ENCODE data around the gene TMEM134.
A peak's percentile ranks its signal among the peaks of the same experiment; 100 is the strongest.

TMEM134 gene

DNA sequence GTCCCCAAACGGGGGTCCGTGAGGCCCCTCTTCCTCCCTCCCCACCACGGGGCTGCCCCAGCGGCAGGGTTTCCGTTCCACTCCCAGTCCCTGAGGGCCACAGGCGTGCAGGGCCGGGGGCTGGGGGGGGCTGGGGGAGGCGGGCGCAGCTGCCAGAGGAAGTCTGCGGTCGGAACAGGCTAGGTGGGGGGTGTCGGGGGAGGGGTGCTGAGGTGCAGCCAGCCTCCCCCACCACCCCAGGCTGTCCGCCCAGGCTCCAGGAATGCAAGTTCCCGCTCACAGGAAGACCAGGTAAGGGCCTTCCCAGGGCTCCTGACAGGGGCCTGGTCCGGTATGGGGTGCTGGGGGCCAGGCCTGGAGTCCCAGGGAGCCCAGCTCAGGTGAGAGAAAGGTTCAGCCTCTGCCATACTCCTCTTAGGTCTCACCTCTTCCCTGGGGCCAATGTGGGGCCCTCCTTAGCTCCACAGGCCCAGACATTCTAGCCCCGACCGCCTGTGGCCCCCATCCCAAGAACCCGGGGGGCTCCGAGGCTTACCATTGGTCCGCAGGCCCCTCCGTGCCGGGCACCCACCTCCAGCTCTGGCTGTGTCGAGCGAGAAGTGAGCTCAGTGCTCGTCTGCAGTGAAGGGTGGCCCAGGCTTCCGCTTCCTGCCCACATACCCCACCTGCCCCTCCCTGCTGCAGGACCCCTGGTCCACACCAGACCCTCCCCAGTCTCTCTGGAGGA, 31.8 kb downstream of the TMEM134 start, which contains the start of gene PTPRCAP:
Gene PTPRCAP (minus strand): TSS at position 601 of the 727 bp plus-strand sequence. CDS start 63 bp downstream, at position 538.
- no peaks in the 10 kb centered on the region for H3K27me3 ChIP-seq (replicated peaks; ENCODE audit: control insufficient read depth, insufficient read depth, low read length, poor library complexity, severe bottlenecking)
- peaks cover 18% of the 10 kb centered on the region for H3K36me3 ChIP-seq (ENCODE audit: control insufficient read depth, insufficient read depth, low read length)
- peak within 1 kb of the TSS; percentile 93 for H3K27ac ChIP-seq (ENCODE audit: insufficient read depth, low read length, poor library complexity, severe bottlenecking)
- peak; percentile 68 to 71 (median 68) for DNase-seq
- peaks cover 77% of the 10 kb centered on the region for H3K4me1 ChIP-seq (ENCODE audit: control insufficient read depth, insufficient read depth, low read length, poor library complexity, severe bottlenecking)
- H3K4me3 ChIP-seq (ENCODE audit: insufficient read depth, low read depth, low read length, poor library complexity, severe bottlenecking) = peak within 1 kb of the TSS; percentile 94
- no peaks in the 10 kb centered on the region for H3K9me3 ChIP-seq (ENCODE audit: control insufficient read depth, low read length)

DNA sequence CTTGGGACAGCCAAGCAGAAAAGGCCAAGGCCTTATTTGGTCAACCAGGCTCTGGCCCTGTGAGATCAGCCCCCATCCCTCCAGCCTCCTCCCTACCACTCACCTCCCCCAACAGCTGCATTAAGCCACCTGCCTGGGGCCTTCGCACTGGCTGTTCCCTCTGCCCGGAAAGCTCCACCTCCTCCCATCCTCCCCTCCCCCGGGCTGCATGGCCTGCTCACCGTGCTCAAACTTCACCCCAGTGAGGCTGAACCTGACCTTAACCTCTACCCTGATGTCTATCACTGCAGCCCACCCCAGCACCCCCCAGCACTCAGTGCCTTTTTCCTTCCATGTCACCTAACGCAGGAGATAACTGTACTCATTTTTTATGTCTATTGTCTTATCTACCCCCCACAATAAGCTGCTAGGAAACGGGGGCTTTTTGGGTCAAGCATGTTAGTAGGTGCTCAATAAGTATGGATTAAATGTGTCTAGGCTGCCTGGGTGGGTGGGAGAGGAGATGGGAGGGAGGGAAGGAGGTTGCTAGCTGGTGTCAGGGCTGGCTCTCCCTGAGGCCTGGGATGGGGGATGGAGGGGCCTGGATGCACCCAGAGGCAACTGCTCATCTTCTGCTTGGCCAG, 32.5 kb downstream of the TMEM134 start:
- DNase-seq = peak in 1 of 3 donors; percentile 48
- H3K4me3 ChIP-seq (ENCODE audit: insufficient read depth, low read depth, low read length, poor library complexity, severe bottlenecking) = peak overlapping the region; percentile 94
- peaks cover 18% of the 10 kb centered on the region for H3K36me3 ChIP-seq (ENCODE audit: control insufficient read depth, insufficient read depth, low read length)
- no peaks in the 10 kb centered on the region for H3K9me3 ChIP-seq (ENCODE audit: control insufficient read depth, low read length)
- peaks cover 72% of the 10 kb centered on the region for H3K4me1 ChIP-seq (ENCODE audit: control insufficient read depth, insufficient read depth, low read length, poor library complexity, severe bottlenecking)
- peak overlapping the region; percentile 93 for H3K27ac ChIP-seq (ENCODE audit: insufficient read depth, low read length, poor library complexity, severe bottlenecking)
- no peaks in the 10 kb centered on the region for H3K27me3 ChIP-seq (replicated peaks; ENCODE audit: control insufficient read depth, insufficient read depth, low read length, poor library complexity, severe bottlenecking)

DNA sequence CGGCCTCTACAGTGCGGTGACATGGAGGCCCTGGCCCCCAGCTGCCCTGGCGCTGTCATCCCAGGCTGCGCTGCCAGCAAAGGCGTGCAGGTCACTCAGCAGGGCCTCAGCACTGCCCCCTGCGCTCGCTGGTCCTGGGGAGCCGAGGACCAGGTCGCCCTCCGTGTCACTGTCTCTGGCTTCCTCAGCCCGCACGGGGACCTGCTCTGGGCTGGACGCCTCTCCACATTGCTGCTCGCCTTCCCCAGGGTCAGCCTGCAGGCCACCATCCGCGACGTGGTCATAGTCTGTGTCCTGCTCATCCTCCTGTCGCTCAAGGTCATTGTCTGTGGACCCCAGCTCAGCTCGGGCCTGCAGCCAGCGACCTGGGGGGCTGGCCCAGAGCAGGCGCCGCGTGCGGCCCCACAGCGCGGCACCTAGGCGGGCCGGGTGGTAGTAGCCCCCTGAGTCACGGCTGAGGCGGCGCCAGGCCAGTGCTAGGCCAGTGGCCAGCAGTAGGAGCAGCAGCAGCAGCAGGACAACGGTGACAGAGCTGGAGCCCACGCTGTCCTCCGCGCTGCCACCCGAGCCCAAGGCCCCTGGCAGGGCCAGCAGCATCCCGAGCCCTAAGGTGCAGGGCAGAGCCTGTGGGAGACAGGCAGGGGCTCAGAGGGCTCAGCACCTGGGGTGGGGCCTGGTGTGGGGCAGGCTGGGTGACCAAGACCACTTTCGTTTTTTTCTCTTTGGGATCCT, 33.2 kb downstream of the TMEM134 start:
- Histone ChIP-seq H3K4me3 (ENCODE audit: insufficient read depth, low read depth, low read length, poor library complexity, severe bottlenecking) (peak overlapping the region; percentile 94), H3K9me3 (ENCODE audit: control insufficient read depth, low read length) (no peaks in the 10 kb centered on the region), H3K27me3 (replicated peaks; ENCODE audit: control insufficient read depth, insufficient read depth, low read length, poor library complexity, severe bottlenecking) (no peaks in the 10 kb centered on the region), H3K4me1 (ENCODE audit: control insufficient read depth, insufficient read depth, low read length, poor library complexity, severe bottlenecking) (peaks cover 66% of the 10 kb centered on the region), H3K27ac (ENCODE audit: insufficient read depth, low read length, poor library complexity, severe bottlenecking) (peak overlapping the region; percentile 93), H3K36me3 (ENCODE audit: control insufficient read depth, insufficient read depth, low read length) (peaks cover 18% of the 10 kb centered on the region)
- no peak for DNase-seq

DNA sequence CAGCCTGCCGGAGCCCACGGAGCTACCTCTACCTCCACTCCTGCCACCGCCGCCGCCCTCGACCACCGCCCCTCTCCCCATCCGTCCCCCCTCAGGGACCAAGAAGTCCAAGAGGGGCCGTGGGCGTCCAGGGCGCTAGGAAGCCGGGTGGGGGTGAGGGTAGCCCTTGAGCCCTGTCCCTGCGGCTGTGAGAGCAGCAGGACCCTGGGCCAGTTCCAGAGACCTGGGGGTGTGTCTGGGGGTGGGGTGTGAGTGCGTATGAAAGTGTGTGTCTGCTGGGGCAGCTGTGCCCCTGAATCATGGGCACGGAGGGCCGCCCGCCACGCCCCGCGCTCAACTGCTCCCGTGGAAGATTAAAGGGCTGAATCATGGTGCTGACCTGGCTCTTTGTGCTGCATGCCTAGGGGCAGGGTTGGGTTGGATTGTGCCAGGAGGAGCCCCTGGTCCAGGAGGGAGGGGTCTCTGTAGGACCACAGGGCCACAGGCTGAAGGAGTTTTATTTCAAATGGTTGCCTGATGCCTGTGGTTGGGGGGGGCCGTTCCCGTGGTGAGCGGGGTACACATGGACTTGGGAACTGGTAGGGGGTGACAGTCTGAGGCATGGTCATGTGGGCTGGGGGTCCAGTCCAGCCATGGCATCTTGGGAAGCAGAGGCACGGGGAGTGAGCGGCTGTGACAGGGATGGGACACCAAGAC, 33.9 kb downstream of the TMEM134 start:
- peaks cover 59% of the 10 kb centered on the region for H3K4me1 ChIP-seq (ENCODE audit: control insufficient read depth, insufficient read depth, low read length, poor library complexity, severe bottlenecking)

DNA sequence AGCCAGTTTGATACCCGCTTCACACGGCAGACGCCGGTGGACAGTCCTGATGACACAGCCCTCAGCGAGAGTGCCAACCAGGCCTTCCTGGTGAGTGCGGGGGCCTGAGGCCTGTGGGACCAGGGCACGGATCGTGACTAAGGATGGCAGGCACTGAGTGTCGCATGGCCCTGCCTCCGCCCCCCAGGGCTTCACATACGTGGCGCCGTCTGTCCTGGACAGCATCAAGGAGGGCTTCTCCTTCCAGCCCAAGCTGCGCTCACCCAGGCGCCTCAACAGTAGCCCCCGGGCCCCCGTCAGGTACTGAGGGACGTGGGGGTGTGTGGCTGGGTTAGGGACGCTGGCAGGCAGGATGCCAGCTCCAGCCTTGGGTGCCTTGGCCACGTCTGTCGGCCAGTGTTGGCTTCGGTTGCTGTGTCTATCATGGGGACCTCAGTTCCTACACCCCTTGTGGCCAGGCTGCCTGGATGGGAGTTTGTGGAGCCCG, 34.6 kb downstream of the TMEM134 start:
- H3K9me3 ChIP-seq (ENCODE audit: control insufficient read depth, low read length) = no peaks in the 10 kb centered on the region
- H3K27ac ChIP-seq (ENCODE audit: insufficient read depth, low read length, poor library complexity, severe bottlenecking) = peak overlapping the region; percentile 93
- H3K36me3 ChIP-seq (ENCODE audit: control insufficient read depth, insufficient read depth, low read length) = peaks cover 22% of the 10 kb centered on the region
- DNase-seq = no peak
- H3K4me1 ChIP-seq (ENCODE audit: control insufficient read depth, insufficient read depth, low read length, poor library complexity, severe bottlenecking) = peaks cover 52% of the 10 kb centered on the region
- no peaks in the 10 kb centered on the region for H3K27me3 ChIP-seq (replicated peaks; ENCODE audit: control insufficient read depth, insufficient read depth, low read length, poor library complexity, severe bottlenecking)
- no peak overlapping the region for H3K4me3 ChIP-seq (ENCODE audit: insufficient read depth, low read depth, low read length, poor library complexity, severe bottlenecking)

More for the DNA sequence above, 33.9 kb downstream of the TMEM134 start:
- H3K27ac ChIP-seq (ENCODE audit: insufficient read depth, low read length, poor library complexity, severe bottlenecking) = peak overlapping the region; percentile 93
- no peaks in the 10 kb centered on the region for H3K27me3 ChIP-seq (replicated peaks; ENCODE audit: control insufficient read depth, insufficient read depth, low read length, poor library complexity, severe bottlenecking)
- H3K4me3 ChIP-seq (ENCODE audit: insufficient read depth, low read depth, low read length, poor library complexity, severe bottlenecking) = peak overlapping the region; percentile 94
- peaks cover 22% of the 10 kb centered on the region for H3K36me3 ChIP-seq (ENCODE audit: control insufficient read depth, insufficient read depth, low read length)
- no peaks in the 10 kb centered on the region for H3K9me3 ChIP-seq (ENCODE audit: control insufficient read depth, low read length)
- no peak for DNase-seq

DNA sequence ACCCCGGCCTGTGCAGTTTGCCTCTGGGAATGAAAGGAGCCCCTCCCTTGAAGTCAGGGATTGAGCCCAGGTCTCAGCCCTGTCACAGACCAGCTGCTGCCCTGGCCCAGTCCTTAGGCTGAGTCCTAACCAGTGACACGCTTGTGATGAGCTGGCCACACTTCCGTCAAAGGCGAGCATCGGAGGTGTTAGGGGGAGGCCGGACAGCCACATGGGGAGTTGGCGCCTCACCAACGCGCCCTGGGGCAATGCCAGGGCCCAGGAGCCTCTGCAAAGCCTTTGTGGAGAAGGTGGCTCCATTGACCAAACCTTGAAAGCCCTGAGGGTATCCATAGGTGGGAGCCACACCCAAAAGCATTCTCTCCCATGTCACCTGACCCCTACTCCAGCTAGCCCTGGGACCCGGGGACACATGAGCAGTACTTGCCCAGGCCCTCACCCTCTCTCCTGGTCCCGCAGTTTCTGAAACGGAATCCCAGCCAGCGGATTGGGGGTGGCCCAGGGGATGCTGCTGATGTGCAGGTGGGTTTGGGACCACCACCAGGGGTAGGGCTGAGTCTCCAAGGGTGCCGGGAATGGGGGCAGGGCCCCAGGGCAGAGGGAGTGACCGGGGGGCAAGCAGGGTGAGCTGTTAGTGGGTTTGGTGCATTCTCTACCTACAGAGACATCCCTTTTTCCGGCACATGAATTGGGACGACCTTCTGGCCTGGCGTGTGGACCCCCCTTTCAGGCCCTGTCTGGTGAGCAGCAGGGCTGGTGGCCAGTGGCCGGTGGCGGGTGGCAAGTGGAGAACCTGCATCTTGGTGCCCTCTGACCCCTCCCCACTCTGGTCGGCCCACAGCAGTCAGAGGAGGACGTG, 35.3 kb downstream of the TMEM134 start:
- no peak for DNase-seq
- H3K9me3 ChIP-seq (ENCODE audit: control insufficient read depth, low read length) = no peaks in the 10 kb centered on the region
- peaks cover 22% of the 10 kb centered on the region for H3K36me3 ChIP-seq (ENCODE audit: control insufficient read depth, insufficient read depth, low read length)
- H3K4me3 ChIP-seq (ENCODE audit: insufficient read depth, low read depth, low read length, poor library complexity, severe bottlenecking) = no peak overlapping the region
- H3K27ac ChIP-seq (ENCODE audit: insufficient read depth, low read length, poor library complexity, severe bottlenecking) = peak overlapping the region; percentile 93
- H3K27me3 ChIP-seq (replicated peaks; ENCODE audit: control insufficient read depth, insufficient read depth, low read length, poor library complexity, severe bottlenecking) = no peaks in the 10 kb centered on the region
- H3K4me1 ChIP-seq (ENCODE audit: control insufficient read depth, insufficient read depth, low read length, poor library complexity, severe bottlenecking) = peaks cover 50% of the 10 kb centered on the region

DNA sequence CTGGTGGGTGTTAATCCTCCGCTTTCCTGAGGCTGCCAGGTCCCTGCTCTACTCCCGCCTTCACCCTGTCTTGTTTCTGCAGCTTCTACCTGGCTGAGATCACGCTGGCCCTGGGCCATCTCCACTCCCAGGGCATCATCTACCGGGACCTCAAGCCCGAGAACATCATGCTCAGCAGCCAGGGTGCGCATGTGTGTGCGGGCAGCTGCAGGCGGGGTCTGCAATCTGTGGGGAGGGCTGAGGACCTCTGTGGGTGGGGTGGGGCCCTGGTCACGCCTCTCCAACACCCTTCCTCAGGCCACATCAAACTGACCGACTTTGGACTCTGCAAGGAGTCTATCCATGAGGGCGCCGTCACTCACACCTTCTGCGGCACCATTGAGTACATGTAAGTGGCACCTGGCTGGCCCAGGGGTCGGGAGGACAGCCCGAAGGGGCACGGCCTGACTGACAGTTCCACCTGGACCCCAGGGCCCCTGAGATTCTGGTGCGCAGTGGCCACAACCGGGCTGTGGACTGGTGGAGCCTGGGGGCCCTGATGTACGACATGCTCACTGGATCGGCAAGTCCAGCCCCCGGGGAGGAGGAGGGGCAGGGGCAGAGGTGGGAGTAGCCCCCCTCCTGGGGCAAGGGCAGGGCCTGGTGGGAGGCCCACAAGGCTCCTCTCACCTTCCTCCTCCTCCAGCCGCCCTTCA, 36.2 kb downstream of the TMEM134 start:
- Histone ChIP-seq H3K27ac (ENCODE audit: insufficient read depth, low read length, poor library complexity, severe bottlenecking) (peak overlapping the region; percentile 43), H3K4me3 (ENCODE audit: insufficient read depth, low read depth, low read length, poor library complexity, severe bottlenecking) (no peak overlapping the region), H3K9me3 (ENCODE audit: control insufficient read depth, low read length) (no peaks in the 10 kb centered on the region), H3K4me1 (ENCODE audit: control insufficient read depth, insufficient read depth, low read length, poor library complexity, severe bottlenecking) (peaks cover 49% of the 10 kb centered on the region), H3K36me3 (ENCODE audit: control insufficient read depth, insufficient read depth, low read length) (peaks cover 22% of the 10 kb centered on the region), H3K27me3 (replicated peaks; ENCODE audit: control insufficient read depth, insufficient read depth, low read length, poor library complexity, severe bottlenecking) (no peaks in the 10 kb centered on the region)
- no peak for DNase-seq

DNA sequence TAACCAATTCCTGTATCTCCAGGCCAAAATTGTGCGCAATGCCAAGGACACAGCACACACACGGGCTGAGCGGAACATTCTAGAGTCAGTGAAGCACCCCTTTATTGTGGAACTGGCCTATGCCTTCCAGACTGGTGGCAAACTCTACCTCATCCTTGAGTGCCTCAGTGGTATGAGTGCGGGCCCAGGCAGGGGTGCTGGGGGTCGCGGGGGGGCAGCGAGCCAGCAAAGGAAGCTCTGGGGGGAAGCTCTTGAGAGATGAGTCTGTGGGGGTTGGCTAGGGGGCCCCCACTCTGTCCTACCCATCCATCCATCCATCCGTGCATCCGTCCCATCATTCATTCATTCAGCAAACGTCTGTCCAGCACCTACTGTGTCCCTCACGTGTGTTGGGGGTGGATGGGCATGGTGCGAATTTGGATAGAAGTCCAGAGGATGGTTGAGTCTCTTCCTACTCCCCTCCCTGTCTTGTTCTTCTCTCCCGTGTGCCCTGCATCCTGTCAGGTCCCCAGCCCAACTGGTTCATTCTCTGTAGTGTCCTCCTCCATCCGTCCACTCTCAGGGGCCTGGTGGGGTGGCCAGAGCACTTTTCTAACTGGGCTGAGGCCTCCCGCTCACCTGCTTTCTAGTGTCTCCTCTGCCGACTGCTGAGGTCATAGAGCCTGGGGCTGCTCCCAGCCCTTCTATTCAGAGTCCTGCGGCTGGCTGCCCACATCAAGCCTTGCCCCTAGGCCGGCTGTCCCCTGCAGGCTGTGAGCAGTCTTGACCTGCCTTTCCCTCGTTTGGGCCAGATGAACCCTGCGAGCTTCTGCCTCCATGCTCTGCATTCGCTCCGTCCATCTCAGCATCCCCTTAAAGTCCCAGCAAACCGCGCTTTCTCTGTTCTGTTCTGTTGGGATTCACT, 37.5 kb downstream of the TMEM134 start:
- Histone ChIP-seq H3K27ac (ENCODE audit: insufficient read depth, low read length, poor library complexity, severe bottlenecking) (no peak overlapping the region), H3K27me3 (replicated peaks; ENCODE audit: control insufficient read depth, insufficient read depth, low read length, poor library complexity, severe bottlenecking) (no peaks in the 10 kb centered on the region), H3K4me1 (ENCODE audit: control insufficient read depth, insufficient read depth, low read length, poor library complexity, severe bottlenecking) (peaks cover 53% of the 10 kb centered on the region), H3K4me3 (ENCODE audit: insufficient read depth, low read depth, low read length, poor library complexity, severe bottlenecking) (no peak overlapping the region), H3K9me3 (ENCODE audit: control insufficient read depth, low read length) (no peaks in the 10 kb centered on the region), H3K36me3 (ENCODE audit: control insufficient read depth, insufficient read depth, low read length) (peaks cover 22% of the 10 kb centered on the region)
- DNase-seq = no peak

All from effector memory CD4-positive, alpha-beta T cell (primary cell).